WTC11 (cell line): ENCODE results near the gene ZFP36L2.

Experiments used
- CREB1 ChIP-seq: sonication (generic); formaldehyde crosslinking; IDR thresholded peaks from 2 replicates; pipeline ENCODE4 v1.8.0; 2023; ENCODE audit warnings: mild to moderate bottlenecking, missing genetic modification reagents
- ELF4 ChIP-seq: sonication (generic); formaldehyde crosslinking; IDR thresholded peaks from 2 replicates; pipeline ENCODE4 v1.8.1; 2022; ENCODE audit warnings: low read depth, mild to moderate bottlenecking, moderate library complexity, missing genetic modification reagents
- NR3C1 ChIP-seq: sonication (generic); formaldehyde crosslinking; conservative IDR thresholded peaks from 2 replicates; pipeline ENCODE4 v1.8.1; 2023; ENCODE audit warnings: low read depth, mild to moderate bottlenecking, missing genetic modification reagents
- TCF7 ChIP-seq: sonication (generic); formaldehyde crosslinking; IDR thresholded peaks from 2 replicates; pipeline ENCODE4 v1.8.0; 2022; ENCODE audit warnings: mild to moderate bottlenecking, low read depth, missing genetic modification reagents, moderate library complexity
- TEAD4 ChIP-seq: sonication (generic); formaldehyde crosslinking; IDR thresholded peaks from 2 replicates; pipeline ENCODE4 v1.8.0; 2022; ENCODE audit warnings: mild to moderate bottlenecking, missing genetic modification reagents
- ZNF232 ChIP-seq: sonication (generic); formaldehyde crosslinking; IDR thresholded peaks from 2 replicates; pipeline ENCODE4 v1.8.0; 2022; ENCODE audit warnings: mild to moderate bottlenecking, missing genetic modification reagents
- ZNF423 ChIP-seq: fragments of 250-450 bp; sonication (Bioruptor Pico); IDR thresholded peaks from 2 replicates; pipeline ENCODE4 v2.1.2; 2022; ENCODE audit warnings: mild to moderate bottlenecking, moderate library complexity
- TF ChIP-seq, protein P1 (sequence below): fragments of 200-600 bp; IDR thresholded peaks from 2 replicates; pipeline ENCODE4 v1.8.0; 2022; ENCODE audit warnings: antibody characterized with exemption
- TF ChIP-seq, protein P2 (sequence below): sonication (generic); formaldehyde crosslinking; IDR thresholded peaks from 2 replicates; pipeline ENCODE4 v1.8.1; 2022; ENCODE audit warnings: mild to moderate bottlenecking, moderate library complexity, missing genetic modification reagents
- TF ChIP-seq, protein P3 (sequence below): sonication (generic); formaldehyde crosslinking; IDR thresholded peaks from 2 replicates; pipeline ENCODE4 v1.8.0; 2023; ENCODE audit warnings: mild to moderate bottlenecking, missing genetic modification reagents
- TF ChIP-seq, protein P4 (sequence below): sonication (generic); formaldehyde crosslinking; IDR thresholded peaks from 2 replicates; pipeline ENCODE4 v1.8.1; 2022; ENCODE audit warnings: missing genetic modification reagents, borderline replicate concordance
- TF ChIP-seq, protein P5 (sequence below): sonication (generic); formaldehyde crosslinking; IDR thresholded peaks from 2 replicates; pipeline ENCODE4 v1.8.0; 2022; ENCODE audit warnings: mild to moderate bottlenecking, missing genetic modification reagents
- TF ChIP-seq, protein P6 (sequence below): sonication (generic); formaldehyde crosslinking; IDR thresholded peaks from 2 replicates; pipeline ENCODE4 v1.8.1; 2023; ENCODE audit warnings: mild to moderate bottlenecking, missing genetic modification reagents, borderline replicate concordance
- TF ChIP-seq, protein P7 (sequence below): sonication (generic); formaldehyde crosslinking; IDR thresholded peaks from 2 replicates; pipeline ENCODE4 v1.8.1; 2023; ENCODE audit warnings: mild to moderate bottlenecking, missing genetic modification reagents, moderate library complexity

DNA sequence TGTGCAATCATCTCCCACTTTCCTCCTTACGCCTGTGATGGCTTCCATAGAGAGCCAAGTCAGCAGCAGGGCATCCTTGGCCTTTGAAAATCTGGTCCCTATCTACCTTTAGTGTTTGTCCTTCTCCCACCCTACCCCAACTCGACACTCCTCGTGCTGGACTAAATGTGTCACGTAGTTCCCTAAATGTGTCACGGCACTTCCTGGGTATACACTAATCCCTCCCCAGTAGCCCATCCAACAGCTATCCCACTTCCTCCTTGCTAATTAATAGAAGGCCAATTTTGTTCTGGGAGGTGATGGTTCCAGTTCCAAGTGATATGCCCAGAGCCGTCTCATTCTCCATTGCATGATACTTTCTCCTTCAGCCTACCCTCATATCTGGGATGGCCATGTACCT, 36.5 kb upstream of the ZFP36L2 start:
- TF ChIP-seq ZNF232 (CRISPR knock-in tag) (no peak), NR3C1 (CRISPR knock-in tag) (no peak), CREB1 (CRISPR knock-in tag) (no peak), TCF7 (no peak), ZNF423 (CRISPR knock-in tag) (no peak), ELF4 (CRISPR knock-in tag) (no peak), TEAD4 (no peak)
- TF ChIP-seq, protein P1, sequence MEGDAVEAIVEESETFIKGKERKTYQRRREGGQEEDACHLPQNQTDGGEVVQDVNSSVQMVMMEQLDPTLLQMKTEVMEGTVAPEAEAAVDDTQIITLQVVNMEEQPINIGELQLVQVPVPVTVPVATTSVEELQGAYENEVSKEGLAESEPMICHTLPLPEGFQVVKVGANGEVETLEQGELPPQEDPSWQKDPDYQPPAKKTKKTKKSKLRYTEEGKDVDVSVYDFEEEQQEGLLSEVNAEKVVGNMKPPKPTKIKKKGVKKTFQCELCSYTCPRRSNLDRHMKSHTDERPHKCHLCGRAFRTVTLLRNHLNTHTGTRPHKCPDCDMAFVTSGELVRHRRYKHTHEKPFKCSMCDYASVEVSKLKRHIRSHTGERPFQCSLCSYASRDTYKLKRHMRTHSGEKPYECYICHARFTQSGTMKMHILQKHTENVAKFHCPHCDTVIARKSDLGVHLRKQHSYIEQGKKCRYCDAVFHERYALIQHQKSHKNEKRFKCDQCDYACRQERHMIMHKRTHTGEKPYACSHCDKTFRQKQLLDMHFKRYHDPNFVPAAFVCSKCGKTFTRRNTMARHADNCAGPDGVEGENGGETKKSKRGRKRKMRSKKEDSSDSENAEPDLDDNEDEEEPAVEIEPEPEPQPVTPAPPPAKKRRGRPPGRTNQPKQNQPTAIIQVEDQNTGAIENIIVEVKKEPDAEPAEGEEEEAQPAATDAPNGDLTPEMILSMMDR: no peak
- TF ChIP-seq, protein P2, sequence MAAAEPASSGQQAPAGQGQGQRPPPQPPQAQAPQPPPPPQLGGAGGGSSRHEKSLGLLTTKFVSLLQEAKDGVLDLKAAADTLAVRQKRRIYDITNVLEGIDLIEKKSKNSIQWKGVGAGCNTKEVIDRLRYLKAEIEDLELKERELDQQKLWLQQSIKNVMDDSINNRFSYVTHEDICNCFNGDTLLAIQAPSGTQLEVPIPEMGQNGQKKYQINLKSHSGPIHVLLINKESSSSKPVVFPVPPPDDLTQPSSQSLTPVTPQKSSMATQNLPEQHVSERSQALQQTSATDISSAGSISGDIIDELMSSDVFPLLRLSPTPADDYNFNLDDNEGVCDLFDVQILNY: no peak
- TF ChIP-seq, protein P3, sequence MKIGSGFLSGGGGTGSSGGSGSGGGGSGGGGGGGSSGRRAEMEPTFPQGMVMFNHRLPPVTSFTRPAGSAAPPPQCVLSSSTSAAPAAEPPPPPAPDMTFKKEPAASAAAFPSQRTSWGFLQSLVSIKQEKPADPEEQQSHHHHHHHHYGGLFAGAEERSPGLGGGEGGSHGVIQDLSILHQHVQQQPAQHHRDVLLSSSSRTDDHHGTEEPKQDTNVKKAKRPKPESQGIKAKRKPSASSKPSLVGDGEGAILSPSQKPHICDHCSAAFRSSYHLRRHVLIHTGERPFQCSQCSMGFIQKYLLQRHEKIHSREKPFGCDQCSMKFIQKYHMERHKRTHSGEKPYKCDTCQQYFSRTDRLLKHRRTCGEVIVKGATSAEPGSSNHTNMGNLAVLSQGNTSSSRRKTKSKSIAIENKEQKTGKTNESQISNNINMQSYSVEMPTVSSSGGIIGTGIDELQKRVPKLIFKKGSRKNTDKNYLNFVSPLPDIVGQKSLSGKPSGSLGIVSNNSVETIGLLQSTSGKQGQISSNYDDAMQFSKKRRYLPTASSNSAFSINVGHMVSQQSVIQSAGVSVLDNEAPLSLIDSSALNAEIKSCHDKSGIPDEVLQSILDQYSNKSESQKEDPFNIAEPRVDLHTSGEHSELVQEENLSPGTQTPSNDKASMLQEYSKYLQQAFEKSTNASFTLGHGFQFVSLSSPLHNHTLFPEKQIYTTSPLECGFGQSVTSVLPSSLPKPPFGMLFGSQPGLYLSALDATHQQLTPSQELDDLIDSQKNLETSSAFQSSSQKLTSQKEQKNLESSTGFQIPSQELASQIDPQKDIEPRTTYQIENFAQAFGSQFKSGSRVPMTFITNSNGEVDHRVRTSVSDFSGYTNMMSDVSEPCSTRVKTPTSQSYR (CRISPR knock-in tag): no peak
- TF ChIP-seq, protein P4, sequence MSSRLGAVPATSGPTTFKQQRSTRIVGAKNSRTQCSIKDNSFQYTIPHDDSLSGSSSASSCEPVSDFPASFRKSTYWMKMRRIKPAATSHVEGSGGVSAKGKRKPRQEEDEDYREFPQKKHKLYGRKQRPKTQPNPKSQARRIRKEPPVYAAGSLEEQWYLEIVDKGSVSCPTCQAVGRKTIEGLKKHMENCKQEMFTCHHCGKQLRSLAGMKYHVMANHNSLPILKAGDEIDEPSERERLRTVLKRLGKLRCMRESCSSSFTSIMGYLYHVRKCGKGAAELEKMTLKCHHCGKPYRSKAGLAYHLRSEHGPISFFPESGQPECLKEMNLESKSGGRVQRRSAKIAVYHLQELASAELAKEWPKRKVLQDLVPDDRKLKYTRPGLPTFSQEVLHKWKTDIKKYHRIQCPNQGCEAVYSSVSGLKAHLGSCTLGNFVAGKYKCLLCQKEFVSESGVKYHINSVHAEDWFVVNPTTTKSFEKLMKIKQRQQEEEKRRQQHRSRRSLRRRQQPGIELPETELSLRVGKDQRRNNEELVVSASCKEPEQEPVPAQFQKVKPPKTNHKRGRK (CRISPR knock-in tag): no peak
- TF ChIP-seq, protein P5, sequence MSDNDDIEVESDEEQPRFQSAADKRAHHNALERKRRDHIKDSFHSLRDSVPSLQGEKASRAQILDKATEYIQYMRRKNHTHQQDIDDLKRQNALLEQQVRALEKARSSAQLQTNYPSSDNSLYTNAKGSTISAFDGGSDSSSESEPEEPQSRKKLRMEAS (CRISPR knock-in tag): no peak
- TF ChIP-seq, protein P6, sequence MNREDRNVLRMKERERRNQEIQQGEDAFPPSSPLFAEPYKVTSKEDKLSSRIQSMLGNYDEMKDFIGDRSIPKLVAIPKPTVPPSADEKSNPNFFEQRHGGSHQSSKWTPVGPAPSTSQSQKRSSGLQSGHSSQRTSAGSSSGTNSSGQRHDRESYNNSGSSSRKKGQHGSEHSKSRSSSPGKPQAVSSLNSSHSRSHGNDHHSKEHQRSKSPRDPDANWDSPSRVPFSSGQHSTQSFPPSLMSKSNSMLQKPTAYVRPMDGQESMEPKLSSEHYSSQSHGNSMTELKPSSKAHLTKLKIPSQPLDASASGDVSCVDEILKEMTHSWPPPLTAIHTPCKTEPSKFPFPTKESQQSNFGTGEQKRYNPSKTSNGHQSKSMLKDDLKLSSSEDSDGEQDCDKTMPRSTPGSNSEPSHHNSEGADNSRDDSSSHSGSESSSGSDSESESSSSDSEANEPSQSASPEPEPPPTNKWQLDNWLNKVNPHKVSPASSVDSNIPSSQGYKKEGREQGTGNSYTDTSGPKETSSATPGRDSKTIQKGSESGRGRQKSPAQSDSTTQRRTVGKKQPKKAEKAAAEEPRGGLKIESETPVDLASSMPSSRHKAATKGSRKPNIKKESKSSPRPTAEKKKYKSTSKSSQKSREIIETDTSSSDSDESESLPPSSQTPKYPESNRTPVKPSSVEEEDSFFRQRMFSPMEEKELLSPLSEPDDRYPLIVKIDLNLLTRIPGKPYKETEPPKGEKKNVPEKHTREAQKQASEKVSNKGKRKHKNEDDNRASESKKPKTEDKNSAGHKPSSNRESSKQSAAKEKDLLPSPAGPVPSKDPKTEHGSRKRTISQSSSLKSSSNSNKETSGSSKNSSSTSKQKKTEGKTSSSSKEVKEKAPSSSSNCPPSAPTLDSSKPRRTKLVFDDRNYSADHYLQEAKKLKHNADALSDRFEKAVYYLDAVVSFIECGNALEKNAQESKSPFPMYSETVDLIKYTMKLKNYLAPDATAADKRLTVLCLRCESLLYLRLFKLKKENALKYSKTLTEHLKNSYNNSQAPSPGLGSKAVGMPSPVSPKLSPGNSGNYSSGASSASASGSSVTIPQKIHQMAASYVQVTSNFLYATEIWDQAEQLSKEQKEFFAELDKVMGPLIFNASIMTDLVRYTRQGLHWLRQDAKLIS (CRISPR knock-in tag): no peak
- TF ChIP-seq, protein P7, sequence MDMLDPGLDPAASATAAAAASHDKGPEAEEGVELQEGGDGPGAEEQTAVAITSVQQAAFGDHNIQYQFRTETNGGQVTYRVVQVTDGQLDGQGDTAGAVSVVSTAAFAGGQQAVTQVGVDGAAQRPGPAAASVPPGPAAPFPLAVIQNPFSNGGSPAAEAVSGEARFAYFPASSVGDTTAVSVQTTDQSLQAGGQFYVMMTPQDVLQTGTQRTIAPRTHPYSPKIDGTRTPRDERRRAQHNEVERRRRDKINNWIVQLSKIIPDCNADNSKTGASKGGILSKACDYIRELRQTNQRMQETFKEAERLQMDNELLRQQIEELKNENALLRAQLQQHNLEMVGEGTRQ (CRISPR knock-in tag): no peak
